Measurements from ENCODE around the gene RASGRF1.
A peak's percentile ranks its signal among the peaks of the same experiment; 100 is the strongest.

Gene RASGRF1

GRCh38 chr15:78927077-78927790 is 163.3 kb downstream of the RASGRF1 start:
- no peak for TF ChIP-seq ZNF488 (tag by site-specific recombination; IDR thresholded peaks at IDR 0.05)
- no peak for TF ChIP-seq ZNF747 (tag by site-specific recombination; IDR thresholded peaks at IDR 0.05)
- TF ChIP-seq ZSCAN16 (tag by site-specific recombination; IDR thresholded peaks at IDR 0.05), result no peak
- TF ChIP-seq ZNF600 (tag by site-specific recombination; IDR thresholded peaks at IDR 0.05), result peak; percentile 64; the same call in 1 of the 2 replicates
- no peak for TF ChIP-seq ZNF555 (tag by site-specific recombination; conservative IDR thresholded peaks at IDR 0.05)
- no peak overlapping the region for H3K4me3 ChIP-seq (ENCODE audit: low read depth, low read length)
- H3K27ac ChIP-seq (ENCODE audit: extremely low read depth, low read depth, low read length), result no peak overlapping the region
- POLR2A ChIA-PET, result no interaction called here
- H3K9me3 ChIP-seq (ENCODE audit: control insufficient read depth, insufficient read depth, low read depth, low read length), result no peaks in the 10 kb centered on the region
- no peaks in the 10 kb centered on the region; the same call in 1 of the 2 replicates for H3K4me1 ChIP-seq (ENCODE audit: control insufficient read depth, insufficient read depth, low read length)
- CTCF ChIA-PET, result interaction anchor here (1.3 to 3.1 kb wide), 2 partner anchors 18 to 52 kb away, joined by 6 to 24 read pairs; no protein-coding TSS in a partner anchor
- H3K36me3 ChIP-seq (ENCODE audit: control insufficient read depth in 2 of 2, insufficient read depth in 1 of 2, low read length in 2 of 2), result peaks cover 0 to 57% of the 10 kb centered on the region in 2 experiments; a peak in 2 of 3 replicates

GRCh38 chr15:78925956-78926743 is 164.4 kb downstream of the RASGRF1 start:
- CTCF ChIA-PET, result interaction anchor here (0.6 to 3.1 kb wide), 3 partner anchors 17 to 53 kb away, joined by 4 to 24 read pairs (median 6); no protein-coding TSS in a partner anchor

More at GRCh38 chr15:78925956-78926743, 164.4 kb downstream of the RASGRF1 start:
- Histone ChIP-seq H3K4me3 (ENCODE audit: low read depth, low read length) (no peak overlapping the region), H3K9me3 (ENCODE audit: control insufficient read depth, insufficient read depth, low read depth, low read length) (no peaks in the 10 kb centered on the region), H3K27ac (ENCODE audit: extremely low read depth, low read depth, low read length) (no peak overlapping the region), H3K4me1 (ENCODE audit: control insufficient read depth, insufficient read depth, low read length) (no peaks in the 10 kb centered on the region; the same call in 1 of the 2 replicates), H3K36me3 (ENCODE audit: control insufficient read depth in 2 of 2, insufficient read depth in 1 of 2, low read length in 2 of 2) (peaks cover 7 to 62% of the 10 kb centered on the region in 2 experiments; a peak in 2 of 3 replicates)
- POLR2A ChIA-PET, result interaction anchor here (0.5 kb wide), 1 partner anchor 19 kb away, joined by 4 read pairs; no protein-coding TSS in a partner anchor
- TF ChIP-seq TCF7L2 (IDR thresholded peaks at IDR 0.05; ENCODE audit: borderline replicate concordance, low read depth, low read length) (no peak), ZNF174 (tag by site-specific recombination; IDR thresholded peaks at IDR 0.05) (no peak), ZNF37A (tag by site-specific recombination; IDR thresholded peaks at IDR 0.05) (no peak), ZNF302 (tag by site-specific recombination; IDR thresholded peaks at IDR 0.05; ENCODE audit: low read depth) (no peak), ZBTB26 (tag by site-specific recombination; optimal IDR thresholded peaks at IDR 0.05) (no peak), ZNF610 (tag by site-specific recombination; IDR thresholded peaks at IDR 0.05; ENCODE audit: borderline replicate concordance) (no peak), ZNF404 (tag by site-specific recombination; IDR thresholded peaks at IDR 0.05) (no peak), KLF10 (tag by site-specific recombination; IDR thresholded peaks at IDR 0.05) (no peak), HOXD13 (CRISPR knock-in tag; IDR thresholded peaks at IDR 0.05; ENCODE audit: borderline replicate concordance) (no peak), OVOL3 (tag by site-specific recombination; IDR thresholded peaks at IDR 0.05) (no peak), ZNF280D (tag by site-specific recombination; IDR thresholded peaks at IDR 0.05) (no peak), ZNF513 (tag by site-specific recombination; IDR thresholded peaks at IDR 0.05) (no peak), HOXC10 (CRISPR knock-in tag; IDR thresholded peaks at IDR 0.05) (no peak), ZNF830 (tag by site-specific recombination; IDR thresholded peaks at IDR 0.05; ENCODE audit: low read depth) (no peak), ZSCAN5A (tag by site-specific recombination; IDR thresholded peaks at IDR 0.05) (no peak), ZNF580 (tag by site-specific recombination; IDR thresholded peaks at IDR 0.05) (no peak), ZNF146 (tag by site-specific recombination; IDR thresholded peaks at IDR 0.05) (no peak), REPIN1 (tag by site-specific recombination; IDR thresholded peaks at IDR 0.05; ENCODE audit: low read depth) (no peak)

All from HEK293 (cell line).